Mucosa of descending colon (tissue), 3 donors: Measurements from ENCODE around the gene FNDC10. TPM values are rescaled to one million over a fixed set of nuclear protein-coding genes. Genes with fewer than 3 reads are reported as not detected.

Source experiments
- ATAC-seq: fragments of 200-7000 bp; cut with Tn5 transposase; one replicate; pipeline ENCODE4 v1.9.1; 2020; ENCODE audit warnings: mild to moderate bottlenecking, moderate library complexity
- DNase-seq, 3 donors: peaks; one replicate each; pipeline ENCODE4 v3.0.0-alpha.2; 2020
- H3K36me3 ChIP-seq: fragments of 200-600 bp; one replicate; pipeline ENCODE4 v1.8.0; 2021; ENCODE audit warnings: low read depth, mild to moderate bottlenecking
- H3K4me1 ChIP-seq: fragments of 200-600 bp; one replicate; pipeline ENCODE4 v1.8.0; 2021; ENCODE audit warnings: low read depth, mild to moderate bottlenecking
- H3K4me3 ChIP-seq: fragments of 200-600 bp; one replicate; pipeline ENCODE4 v1.8.0; 2021; ENCODE audit warnings: mild to moderate bottlenecking
- H3K9me3 ChIP-seq: fragments of 200-600 bp; one replicate; pipeline ENCODE4 v1.8.0; 2021; ENCODE audit warnings: mild to moderate bottlenecking
- intact Hi-C, 2 donors: fragments of 100-400 bp; cut with DNase I in 1 of 2; cut with micrococcal nuclease in 1 of 2; formaldehyde crosslinking; loops; one replicate each; pipeline versions ENCODE4 v1.11.0 to v1.11.1; 2022; cut with DNase I, micrococcal nuclease
- total RNA-seq, 3 donors: library from RNA; stranded (reverse); fragmentation: NEBNext Ultra II Directional in 2 of 3; extraction: Animal tissue kit (Norgen Biotek cat#: 25700) in 2 of 3; gene quantifications; one replicate each; pipeline versions ENCODE4 v1.2.1 to v1.2.4, GENCODE V29; 2021 to 2023
- TF ChIP-seq, protein P1 (sequence below): fragments of 200-600 bp; IDR thresholded peaks from one replicate; pipeline ENCODE4 v1.8.0; 2022; ENCODE audit warnings: antibody characterized with exemption, mild to moderate bottlenecking
- donor health status: DM: no; HTN: no; CAD: no; lungs with moderate emphysema.
- donor health status: DM: no; HTN: no; CAD: no.
- donor health status: DM: no; HTN: yes; CAD: no.

FNDC10 gene
- total RNA-seq, 3 donors from 2014 or later: 1.2 to 3.2 (median 3.1) TPM

DNA sequence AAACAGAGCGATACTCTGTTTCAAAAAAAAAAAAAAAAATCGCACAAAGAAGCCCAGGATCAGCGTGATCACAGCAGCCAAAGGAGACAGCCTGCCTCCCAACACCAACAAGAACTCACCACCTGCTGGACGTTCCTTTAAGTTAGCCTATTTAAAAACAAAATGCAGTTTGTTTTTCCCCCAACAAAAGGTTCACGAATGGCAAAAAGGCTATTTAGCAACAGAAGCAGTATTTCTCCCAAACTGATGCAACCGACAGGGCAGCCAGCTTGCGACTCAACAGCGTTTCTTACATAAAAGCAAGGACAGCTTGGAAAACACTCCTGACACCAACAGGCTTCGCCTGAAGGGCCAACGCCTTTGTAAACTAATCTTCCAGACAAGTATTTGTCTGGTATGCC lies 32.0 kb downstream of the FNDC10 start:
- H3K9me3 ChIP-seq: no peaks in the 10 kb centered on the region
- TF ChIP-seq, protein P1, sequence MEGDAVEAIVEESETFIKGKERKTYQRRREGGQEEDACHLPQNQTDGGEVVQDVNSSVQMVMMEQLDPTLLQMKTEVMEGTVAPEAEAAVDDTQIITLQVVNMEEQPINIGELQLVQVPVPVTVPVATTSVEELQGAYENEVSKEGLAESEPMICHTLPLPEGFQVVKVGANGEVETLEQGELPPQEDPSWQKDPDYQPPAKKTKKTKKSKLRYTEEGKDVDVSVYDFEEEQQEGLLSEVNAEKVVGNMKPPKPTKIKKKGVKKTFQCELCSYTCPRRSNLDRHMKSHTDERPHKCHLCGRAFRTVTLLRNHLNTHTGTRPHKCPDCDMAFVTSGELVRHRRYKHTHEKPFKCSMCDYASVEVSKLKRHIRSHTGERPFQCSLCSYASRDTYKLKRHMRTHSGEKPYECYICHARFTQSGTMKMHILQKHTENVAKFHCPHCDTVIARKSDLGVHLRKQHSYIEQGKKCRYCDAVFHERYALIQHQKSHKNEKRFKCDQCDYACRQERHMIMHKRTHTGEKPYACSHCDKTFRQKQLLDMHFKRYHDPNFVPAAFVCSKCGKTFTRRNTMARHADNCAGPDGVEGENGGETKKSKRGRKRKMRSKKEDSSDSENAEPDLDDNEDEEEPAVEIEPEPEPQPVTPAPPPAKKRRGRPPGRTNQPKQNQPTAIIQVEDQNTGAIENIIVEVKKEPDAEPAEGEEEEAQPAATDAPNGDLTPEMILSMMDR: no peak
- H3K4me1 ChIP-seq: peaks cover under 1% of the 10 kb centered on the region
- DNase-seq (no peak), ATAC-seq (no peak)
- H3K4me3 ChIP-seq: no peak overlapping the region
- intact Hi-C loops: no loop called here
- H3K36me3 ChIP-seq: peaks cover under 1% of the 10 kb centered on the region

DNA sequence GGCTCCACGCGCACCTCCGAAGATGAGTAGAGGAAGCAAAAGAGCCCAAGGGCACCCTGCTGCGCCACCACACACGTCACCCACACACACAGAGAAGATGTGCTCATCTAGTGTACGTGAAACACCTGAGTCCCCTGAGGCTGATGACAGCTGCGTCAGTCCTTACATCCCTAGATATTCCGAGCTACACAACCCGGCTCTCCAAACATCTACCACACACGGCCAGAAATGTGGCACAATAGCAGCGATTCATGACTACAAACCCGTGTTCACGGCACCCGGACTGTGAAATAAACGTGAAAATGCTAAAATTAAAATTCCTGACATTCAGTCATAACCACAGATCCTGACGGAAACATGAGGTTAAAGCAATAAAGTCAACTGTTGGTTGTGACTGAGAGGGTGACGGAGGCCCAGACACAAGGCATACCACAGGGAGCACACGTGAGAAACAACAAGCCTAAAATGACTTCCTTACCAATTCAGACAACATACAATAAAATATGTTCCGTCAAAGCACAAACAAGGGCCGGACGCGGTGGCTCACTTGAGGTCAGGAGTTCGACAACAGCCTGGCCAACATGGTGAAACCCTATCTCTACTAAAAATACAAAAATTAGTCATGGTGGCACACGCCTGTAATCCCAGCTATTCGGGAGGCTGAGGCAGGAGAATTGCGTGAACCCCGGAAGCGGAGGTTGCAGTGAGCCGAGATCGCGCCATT lies 32.6 kb downstream of the FNDC10 start:
- Histone ChIP-seq H3K9me3 (no peaks in the 10 kb centered on the region), H3K4me3 (no peak overlapping the region), H3K36me3 (peaks cover 6% of the 10 kb centered on the region), H3K4me1 (no peaks in the 10 kb centered on the region)
- no peak for DNase-seq
- TF ChIP-seq, protein P1: no peak
- no peak for ATAC-seq
- intact Hi-C loops: no loop called here

DNA sequence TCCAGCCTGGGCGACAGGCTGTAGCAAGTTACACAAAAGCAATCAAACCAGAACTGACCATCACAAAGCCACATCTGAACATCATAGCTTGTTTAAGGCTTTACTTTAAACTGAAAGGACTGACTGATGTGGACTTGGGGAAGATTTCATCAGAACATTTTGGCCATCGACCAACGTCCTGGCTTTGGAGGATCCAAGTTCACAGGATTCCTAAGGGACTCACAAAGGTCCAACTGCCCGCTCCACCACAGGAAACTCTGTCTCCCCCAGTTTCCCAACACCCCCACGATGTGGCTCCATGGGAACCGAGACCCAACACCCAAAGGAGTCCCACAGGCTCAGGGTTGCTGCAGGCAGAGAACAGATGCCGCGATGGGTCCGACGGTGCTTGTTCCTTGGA lies 34.6 kb downstream of the FNDC10 start:
- no peaks in the 10 kb centered on the region for H3K4me1 ChIP-seq
- no peak for ATAC-seq
- no peaks in the 10 kb centered on the region for H3K9me3 ChIP-seq
- H3K36me3 ChIP-seq: peaks cover 6% of the 10 kb centered on the region
- intact Hi-C loops: no loop called here
- no peak overlapping the region for H3K4me3 ChIP-seq
- TF ChIP-seq, protein P1: no peak
- DNase-seq: no peak

DNA sequence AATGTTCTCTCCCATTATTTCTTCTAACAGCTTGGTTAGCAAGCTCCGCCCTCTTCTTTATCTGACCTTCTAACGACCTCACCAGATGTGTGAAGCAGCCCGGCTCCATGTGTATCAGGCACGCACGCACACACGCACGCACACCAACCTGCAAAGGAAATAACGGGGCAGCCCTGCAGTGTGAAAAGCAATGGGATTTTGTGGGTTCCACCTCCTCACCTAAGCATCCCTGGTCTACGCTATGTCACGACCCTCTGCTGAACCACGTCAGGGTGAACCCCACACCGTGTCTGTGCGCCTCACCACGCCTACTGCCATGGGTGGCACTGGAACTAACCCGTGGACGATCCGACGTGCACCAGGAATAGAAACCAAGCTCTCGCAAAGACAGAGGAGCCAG lies 35.7 kb downstream of the FNDC10 start:
- Histone ChIP-seq H3K9me3 (no peaks in the 10 kb centered on the region), H3K4me3 (no peak overlapping the region), H3K4me1 (no peaks in the 10 kb centered on the region), H3K36me3 (peaks cover 6% of the 10 kb centered on the region)
- TF ChIP-seq, protein P1: no peak
- intact Hi-C loops: no loop called here
- no peak for ATAC-seq
- no peak for DNase-seq

DNA sequence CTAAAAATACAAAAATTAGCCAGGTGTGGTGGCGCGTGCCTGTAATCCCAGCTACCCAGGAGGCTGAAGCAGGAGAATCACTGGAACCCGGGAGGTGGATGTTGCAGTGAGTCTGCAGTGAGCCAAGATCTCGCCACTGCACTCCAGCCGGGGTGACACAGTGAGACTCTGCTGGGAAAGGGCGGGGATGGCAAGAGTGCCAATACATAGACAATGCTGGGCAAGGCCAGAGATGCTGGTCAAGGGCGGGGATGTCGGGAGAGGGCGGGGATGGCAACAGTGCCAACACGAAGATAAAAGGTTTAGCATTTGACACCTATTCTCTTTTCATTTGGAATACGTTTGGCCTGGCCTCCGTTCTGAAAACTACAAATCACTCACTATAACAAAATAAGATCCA lies 36.2 kb downstream of the FNDC10 start:
- Histone ChIP-seq H3K4me1 (no peaks in the 10 kb centered on the region), H3K36me3 (peaks cover 6% of the 10 kb centered on the region), H3K4me3 (no peak overlapping the region), H3K9me3 (no peaks in the 10 kb centered on the region)
- TF ChIP-seq, protein P1: no peak
- intact Hi-C loops: no loop called here
- peak; percentile 30 for ATAC-seq
- no peak for DNase-seq
